ENCODE results near the gene ATG4D.

Gene ATG4D

GRCh38 chr19:10551698-10552301, 8.1 kb downstream of the ATG4D start:
- no peak overlapping the region for H3K4me3 ChIP-seq (ENCODE audit: low read depth in 1 of 2, low read length in 1 of 2)
- no peaks in the 10 kb centered on the region for H3K27me3 ChIP-seq
- no peak for TF ChIP-seq CTCF (IDR thresholded peaks at IDR 0.05)
- peaks cover 80% of the 10 kb centered on the region for H3K36me3 ChIP-seq
- no peak overlapping the region for H3K27ac ChIP-seq
- H3K9me3 ChIP-seq = no peaks in the 10 kb centered on the region
- H3K4me1 ChIP-seq (ENCODE audit: control insufficient read depth in 1 of 2, insufficient read depth in 1 of 2, low read depth in 1 of 2, low read length in 1 of 2) = peaks cover 8 to 12% of the 10 kb centered on the region in 2 experiments

- Histone ChIP-seq H3K36me3 (peaks cover 79% of the 10 kb centered on the region), H3K27ac (no peak overlapping the region)
Observed at GRCh38 chr19:10552510-10553053, 8.9 kb downstream of the ATG4D start.

GRCh38 chr19:10553087-10553667, 9.5 kb downstream of the ATG4D start:
- no peak for TF ChIP-seq CTCF (IDR thresholded peaks at IDR 0.05)
- H3K4me1 ChIP-seq (ENCODE audit: control insufficient read depth in 1 of 2, insufficient read depth in 1 of 2, low read depth in 1 of 2, low read length in 1 of 2) = peaks cover 8 to 12% of the 10 kb centered on the region in 2 experiments
- peaks cover 84% of the 10 kb centered on the region for H3K36me3 ChIP-seq
- no peak overlapping the region for H3K27ac ChIP-seq
- no peaks in the 10 kb centered on the region for H3K9me3 ChIP-seq
- no peak overlapping the region for H3K4me3 ChIP-seq (ENCODE audit: low read depth in 1 of 2, low read length in 1 of 2)
- no peaks in the 10 kb centered on the region for H3K27me3 ChIP-seq

More at GRCh38 chr19:10552510-10553053, 8.9 kb downstream of the ATG4D start:
- no peak for TF ChIP-seq CTCF (IDR thresholded peaks at IDR 0.05)
- H3K27me3 ChIP-seq = no peaks in the 10 kb centered on the region
- peaks cover 8 to 12% of the 10 kb centered on the region in 2 experiments for H3K4me1 ChIP-seq (ENCODE audit: control insufficient read depth in 1 of 2, insufficient read depth in 1 of 2, low read depth in 1 of 2, low read length in 1 of 2)
- no peaks in the 10 kb centered on the region for H3K9me3 ChIP-seq
- H3K4me3 ChIP-seq (ENCODE audit: low read depth in 1 of 2, low read length in 1 of 2) = no peak overlapping the region

- no peaks in the 10 kb centered on the region for H3K27me3 ChIP-seq
- peak overlapping the region; percentile 48 for H3K27ac ChIP-seq
- peaks cover 8 to 12% of the 10 kb centered on the region in 2 experiments for H3K4me1 ChIP-seq (ENCODE audit: control insufficient read depth in 1 of 2, insufficient read depth in 1 of 2, low read depth in 1 of 2, low read length in 1 of 2)
- no peaks in the 10 kb centered on the region for H3K9me3 ChIP-seq
- peaks cover 76% of the 10 kb centered on the region for H3K36me3 ChIP-seq
- TF ChIP-seq CTCF (IDR thresholded peaks at IDR 0.05) = no peak
- no peak overlapping the region for H3K4me3 ChIP-seq (ENCODE audit: low read depth in 1 of 2, low read length in 1 of 2)
Observed at GRCh38 chr19:10553943-10554381, 10.3 kb downstream of the ATG4D start.

- no peak for TF ChIP-seq CTCF (IDR thresholded peaks at IDR 0.05)
- Histone ChIP-seq H3K4me3 (ENCODE audit: low read depth in 1 of 2, low read length in 1 of 2) (no peak overlapping the region), H3K27me3 (no peaks in the 10 kb centered on the region), H3K4me1 (ENCODE audit: control insufficient read depth in 1 of 2, insufficient read depth in 1 of 2, low read depth in 1 of 2, low read length in 1 of 2) (peaks cover 8 to 12% of the 10 kb centered on the region in 2 experiments), H3K27ac (peak overlapping the region; percentile 36), H3K9me3 (no peaks in the 10 kb centered on the region), H3K36me3 (peaks cover 76% of the 10 kb centered on the region)
Observed at GRCh38 chr19:10554760-10555609, 11.3 kb downstream of the ATG4D start.
